PFSK-1 (cell line): Measurements from ENCODE around the gene STXBP1.

Experiments used
- FOXP2 ChIP-seq: optimal IDR thresholded peaks from 2 replicates; pipeline ENCODE3; 2011; ENCODE audit warnings: borderline replicate concordance, control low read depth, inconsistent platforms; ENCODE audit not compliant: insufficient read depth; ENCODE audit errors: extremely low read length, extremely low read depth
- POLR2AphosphoS5 ChIP-seq: IDR thresholded peaks from 2 replicates; pipeline ENCODE4 v1.6.1; 2012; ENCODE audit warnings: low read depth, mild to moderate bottlenecking, control low read depth, low read length, moderate library complexity
- SIN3A ChIP-seq: IDR thresholded peaks from 2 replicates; pipeline ENCODE4 v1.6.1; 2012; ENCODE audit warnings: mild to moderate bottlenecking, low read length, moderate library complexity, borderline replicate concordance; ENCODE audit not compliant: insufficient read depth
- TAF1 ChIP-seq: IDR thresholded peaks from 2 replicates; pipeline ENCODE4 v1.6.1; 2012; ENCODE audit warnings: low read length, control low read depth, borderline replicate concordance; ENCODE audit not compliant: insufficient read depth
- TF ChIP-seq, protein P1 (sequence below), 2 experiments: IDR thresholded peaks; 2 replicates each; pipeline versions ENCODE4 v1.6.1 to v1.8.0; 2011 to 2012; ENCODE audit warnings: low read depth in 2 of 2, low read length in 2 of 2, control low read depth in 1 of 2, inconsistent platforms in 1 of 2, mild to moderate bottlenecking in 1 of 2, moderate library complexity in 1 of 2; ENCODE audit not compliant: insufficient read depth in 1 of 2

STXBP1 gene

DNA sequence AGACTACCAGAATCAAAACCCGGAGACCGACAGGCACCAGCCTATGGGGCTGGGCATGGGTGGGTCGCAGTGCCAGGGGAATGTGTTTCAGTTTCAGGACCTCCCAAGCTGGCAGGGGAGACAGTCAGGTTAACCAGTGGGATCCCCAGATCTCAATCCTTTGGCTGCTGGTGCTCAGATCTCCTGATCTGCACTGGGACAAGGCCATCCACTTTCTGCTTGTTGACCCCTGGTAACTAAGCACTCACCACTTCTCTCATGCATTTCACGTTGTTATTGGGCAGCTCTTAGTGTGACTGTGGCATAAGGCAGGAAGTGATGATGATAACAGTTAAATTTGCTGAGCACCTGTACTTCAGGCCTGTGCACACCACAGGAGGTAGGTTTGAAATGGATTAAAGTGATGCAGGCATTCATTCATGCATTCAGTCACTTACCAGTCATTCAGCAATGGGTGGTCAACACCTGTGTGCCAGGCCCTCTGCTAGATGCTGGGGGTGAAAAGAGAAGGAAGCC is 42.1 kb upstream of the STXBP1 start:
- TF ChIP-seq TAF1 (no peak), FOXP2 (no peak), POLR2AphosphoS5 (no peak)

DNA sequence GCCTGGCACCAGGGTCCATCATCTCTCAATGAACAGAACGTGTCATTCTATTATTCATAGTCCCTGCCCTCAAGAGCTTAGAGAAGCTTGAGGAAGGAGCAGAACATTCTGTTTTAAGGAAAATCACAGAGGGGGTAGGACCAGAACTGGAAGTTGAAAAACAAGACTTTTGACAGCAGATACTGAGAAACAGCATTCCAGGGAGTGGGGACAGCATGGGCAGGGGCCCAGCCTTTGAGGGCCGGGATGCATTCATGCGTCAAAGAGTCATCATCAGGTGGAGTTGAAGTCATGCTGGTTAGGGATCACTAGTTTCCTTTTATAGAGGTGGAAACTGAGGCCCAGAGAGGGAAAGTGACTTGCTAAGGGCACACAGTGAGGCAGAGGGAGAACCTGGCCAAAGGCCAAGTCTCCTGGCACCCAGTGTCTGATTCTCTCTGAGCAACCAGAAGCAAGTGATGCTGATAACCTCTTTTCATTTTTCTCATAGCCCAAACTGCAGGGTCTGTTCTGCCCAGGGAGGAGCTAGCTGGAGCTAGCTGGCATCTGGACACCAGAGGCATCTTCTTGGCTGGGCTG is 41.5 kb upstream of the STXBP1 start:
- TF ChIP-seq FOXP2 (no peak), POLR2AphosphoS5 (no peak), TAF1 (no peak), SIN3A (no peak)
- TF ChIP-seq, protein P1, sequence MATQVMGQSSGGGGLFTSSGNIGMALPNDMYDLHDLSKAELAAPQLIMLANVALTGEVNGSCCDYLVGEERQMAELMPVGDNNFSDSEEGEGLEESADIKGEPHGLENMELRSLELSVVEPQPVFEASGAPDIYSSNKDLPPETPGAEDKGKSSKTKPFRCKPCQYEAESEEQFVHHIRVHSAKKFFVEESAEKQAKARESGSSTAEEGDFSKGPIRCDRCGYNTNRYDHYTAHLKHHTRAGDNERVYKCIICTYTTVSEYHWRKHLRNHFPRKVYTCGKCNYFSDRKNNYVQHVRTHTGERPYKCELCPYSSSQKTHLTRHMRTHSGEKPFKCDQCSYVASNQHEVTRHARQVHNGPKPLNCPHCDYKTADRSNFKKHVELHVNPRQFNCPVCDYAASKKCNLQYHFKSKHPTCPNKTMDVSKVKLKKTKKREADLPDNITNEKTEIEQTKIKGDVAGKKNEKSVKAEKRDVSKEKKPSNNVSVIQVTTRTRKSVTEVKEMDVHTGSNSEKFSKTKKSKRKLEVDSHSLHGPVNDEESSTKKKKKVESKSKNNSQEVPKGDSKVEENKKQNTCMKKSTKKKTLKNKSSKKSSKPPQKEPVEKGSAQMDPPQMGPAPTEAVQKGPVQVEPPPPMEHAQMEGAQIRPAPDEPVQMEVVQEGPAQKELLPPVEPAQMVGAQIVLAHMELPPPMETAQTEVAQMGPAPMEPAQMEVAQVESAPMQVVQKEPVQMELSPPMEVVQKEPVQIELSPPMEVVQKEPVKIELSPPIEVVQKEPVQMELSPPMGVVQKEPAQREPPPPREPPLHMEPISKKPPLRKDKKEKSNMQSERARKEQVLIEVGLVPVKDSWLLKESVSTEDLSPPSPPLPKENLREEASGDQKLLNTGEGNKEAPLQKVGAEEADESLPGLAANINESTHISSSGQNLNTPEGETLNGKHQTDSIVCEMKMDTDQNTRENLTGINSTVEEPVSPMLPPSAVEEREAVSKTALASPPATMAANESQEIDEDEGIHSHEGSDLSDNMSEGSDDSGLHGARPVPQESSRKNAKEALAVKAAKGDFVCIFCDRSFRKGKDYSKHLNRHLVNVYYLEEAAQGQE (IDR thresholded peaks at IDR 0.05; ENCODE audit: insufficient read depth in 1 of 2, low read depth in 2 of 2, low read length in 2 of 2): no peak

DNA sequence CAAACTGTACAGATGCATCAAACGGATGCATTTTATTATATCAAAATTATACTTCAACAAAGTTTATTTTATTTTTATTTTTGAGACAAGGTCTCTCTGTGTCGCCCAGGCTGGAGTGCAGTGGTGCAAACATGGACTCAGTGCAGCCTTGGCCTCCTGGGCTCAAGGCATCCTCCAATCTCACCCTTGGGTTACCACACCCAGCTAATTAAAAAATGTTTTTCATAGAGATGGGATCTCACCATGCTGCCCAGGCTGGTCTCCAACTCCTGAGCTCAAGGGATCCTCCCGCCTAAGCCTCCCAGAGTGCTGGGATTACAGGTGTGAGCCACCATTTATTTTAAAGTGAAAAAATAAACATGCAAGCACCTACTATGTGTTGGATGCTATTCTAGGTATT is 40.1 kb upstream of the STXBP1 start:
- TF ChIP-seq, protein P1 (IDR thresholded peaks at IDR 0.05; ENCODE audit: insufficient read depth in 1 of 2, low read depth in 2 of 2, low read length in 2 of 2): no peak
- TF ChIP-seq POLR2AphosphoS5 (no peak), FOXP2 (no peak), SIN3A (no peak), TAF1 (no peak)

DNA sequence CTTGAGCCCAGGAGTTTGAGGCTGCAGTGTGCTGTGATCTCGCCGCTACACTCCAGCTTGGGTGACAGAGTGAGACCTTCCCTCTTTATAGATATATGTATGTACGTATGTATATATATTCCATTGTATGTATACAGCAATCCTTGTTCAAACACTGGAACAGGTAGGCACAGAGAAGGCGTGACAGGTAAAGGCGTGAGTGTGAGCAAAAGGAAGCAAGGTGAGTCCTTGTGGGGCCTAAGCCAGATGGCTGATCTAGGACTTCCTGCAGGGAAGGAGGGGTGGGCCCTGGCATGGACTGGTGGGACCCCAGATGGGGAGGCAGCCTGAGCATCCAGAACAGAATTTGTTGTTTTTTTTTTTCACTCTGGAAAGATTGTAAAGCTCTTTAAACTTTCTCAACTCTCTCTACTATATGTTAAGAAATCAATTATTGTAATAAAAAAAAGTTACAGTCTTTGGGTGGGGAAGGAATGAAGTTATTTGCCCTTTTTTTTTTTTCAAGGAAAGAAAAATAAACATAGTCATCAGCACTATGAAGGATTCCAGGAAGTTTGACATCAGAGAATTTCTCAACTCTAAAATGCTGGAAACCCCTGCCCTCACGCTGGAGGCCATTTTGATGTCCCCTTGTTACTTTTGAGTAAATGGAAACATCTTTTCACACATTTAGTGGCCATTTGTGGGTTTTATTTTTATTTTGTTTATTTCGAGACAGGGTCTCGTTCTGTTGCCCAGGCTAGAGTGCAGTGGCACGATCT is 38.9 kb upstream of the STXBP1 start:
- TF ChIP-seq FOXP2: no peak
- TF ChIP-seq POLR2AphosphoS5: no peak
- TF ChIP-seq, protein P1 (IDR thresholded peaks at IDR 0.05; ENCODE audit: insufficient read depth in 1 of 2, low read depth in 2 of 2, low read length in 2 of 2): no peak
- TF ChIP-seq TAF1: no peak
- TF ChIP-seq SIN3A: no peak

DNA sequence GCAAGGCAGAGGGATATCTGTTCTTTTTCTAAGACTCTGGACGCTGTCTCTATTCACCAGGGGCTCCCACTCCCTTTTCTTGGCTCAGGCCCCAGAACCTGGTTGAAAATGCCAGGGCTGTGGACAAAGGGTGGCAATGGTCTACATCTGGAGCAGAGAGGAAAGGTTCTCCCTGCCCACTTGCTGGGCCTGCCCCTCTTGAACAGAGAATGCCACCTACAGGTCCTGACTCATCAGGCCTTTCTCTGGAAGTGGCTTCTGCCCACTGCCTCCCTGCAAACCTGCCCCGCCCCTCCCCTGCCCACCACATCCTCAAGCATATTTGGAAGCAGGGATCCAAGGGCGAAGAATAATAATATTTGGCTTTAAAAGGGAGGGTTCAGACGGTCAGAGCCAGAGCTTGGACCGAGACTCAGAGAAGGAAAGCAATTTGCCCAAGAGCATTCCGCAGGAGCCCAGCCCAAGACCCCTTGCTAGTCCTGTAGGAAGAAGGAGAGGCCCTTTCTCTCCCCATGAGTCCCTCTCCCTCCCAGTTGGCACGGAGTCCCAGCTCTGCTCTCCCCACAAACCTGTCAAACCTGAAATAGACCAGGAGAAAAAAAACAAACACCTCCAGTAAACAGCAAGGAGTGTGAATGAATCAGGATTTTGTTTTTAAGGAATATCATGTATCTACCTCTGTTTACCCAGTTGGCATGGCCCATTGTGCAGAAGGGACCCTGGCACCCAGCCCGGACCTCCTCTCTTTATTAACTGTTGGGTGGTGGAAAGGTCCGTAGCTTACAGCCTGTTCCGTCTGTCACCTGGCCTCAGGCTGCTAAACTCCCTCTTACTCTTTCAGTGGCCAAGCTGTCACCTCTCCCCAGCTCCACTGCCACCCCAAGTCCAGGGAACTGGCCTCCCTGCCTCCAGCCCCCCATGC is 37.7 kb upstream of the STXBP1 start:
- TF ChIP-seq TAF1 (no peak), FOXP2 (no peak), POLR2AphosphoS5 (no peak), SIN3A (no peak)
- TF ChIP-seq, protein P1 (IDR thresholded peaks at IDR 0.05; ENCODE audit: insufficient read depth in 1 of 2, low read depth in 2 of 2, low read length in 2 of 2): no peak
